CD4-positive, alpha-beta T cell treated with Interleukin-12 subunit alpha and Interleukin-12 subunit beta, for 1 hour (primary cell): ENCODE data around the gene STK35.

Experiments used
- DNase-seq: peaks from one replicate; pipeline ENCODE4 v3.0.0-alpha.2; 2020

Gene STK35

DNA sequence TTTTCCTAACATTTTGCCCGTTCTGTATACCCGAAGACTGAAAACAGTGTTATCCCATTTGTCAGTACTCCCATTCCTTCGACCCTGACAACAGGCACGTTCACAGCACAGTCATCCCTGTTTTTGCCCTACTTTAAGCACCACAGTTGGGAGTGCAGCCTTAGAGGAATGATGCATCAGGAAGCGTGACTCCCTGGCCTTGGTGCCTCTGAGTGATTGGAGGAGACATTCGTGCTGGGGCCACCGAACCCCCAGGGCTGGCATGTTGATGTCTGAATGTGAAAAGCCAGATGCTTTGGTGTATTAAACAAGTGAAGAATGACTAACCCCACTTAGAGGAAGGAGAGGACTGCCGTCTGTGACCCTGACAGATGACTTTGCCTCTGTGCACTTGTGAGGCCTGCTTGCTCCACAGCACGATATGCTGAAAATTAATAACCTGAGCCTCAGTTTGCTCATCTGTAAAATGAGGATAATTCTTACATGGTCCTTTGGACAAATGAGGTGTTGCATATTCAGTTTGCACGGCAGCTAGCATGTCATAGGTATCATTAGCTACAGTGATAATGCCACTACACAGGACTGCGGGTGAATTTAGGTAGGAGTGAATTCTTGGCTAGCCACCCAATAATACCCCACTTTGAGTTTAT, 36.0 kb downstream of the STK35 start:
- DNase-seq, result no peak

GRCh38 chr20:2138396-2138795, 36.8 kb downstream of the STK35 start:
- DNase-seq, result no peak

DNA sequence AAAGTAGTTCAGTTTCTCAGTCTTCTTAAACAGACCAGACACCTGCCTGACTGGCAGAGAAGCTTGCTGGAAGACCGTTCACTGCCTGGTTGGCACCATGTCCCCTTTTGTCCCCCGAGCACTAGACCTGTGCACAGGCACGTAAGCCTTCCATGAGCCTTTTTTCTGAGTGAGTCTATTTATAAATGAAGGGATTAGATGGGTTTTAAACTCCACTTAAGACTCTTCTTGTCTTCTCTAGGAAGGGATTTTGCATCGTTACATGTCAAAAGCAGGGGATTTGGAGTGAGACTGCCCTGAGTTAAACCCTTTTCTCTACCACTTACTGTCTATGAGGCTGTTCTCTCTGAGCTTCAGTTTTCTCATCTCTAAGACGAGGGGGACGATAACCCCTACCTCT, 37.6 kb downstream of the STK35 start:
- no peak for DNase-seq

DNA sequence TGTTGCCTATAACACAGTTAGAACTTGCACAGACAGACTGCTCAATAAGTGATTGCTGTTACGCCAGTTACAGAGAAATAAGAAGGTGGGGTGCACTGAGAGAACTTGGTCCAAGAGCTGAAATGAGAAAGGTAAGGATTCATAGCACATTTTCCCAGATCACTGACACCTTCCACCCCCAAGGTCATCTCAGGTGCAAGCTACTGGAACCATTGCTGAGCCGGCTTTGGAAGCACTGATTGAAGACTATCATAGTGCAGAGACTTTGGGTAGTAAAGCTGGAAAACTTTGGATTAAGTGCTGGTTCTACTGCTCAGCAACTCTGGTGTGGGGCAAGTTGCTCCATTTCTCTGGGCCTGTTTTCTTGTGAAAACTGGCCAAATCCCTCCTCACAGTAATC, 38.1 kb downstream of the STK35 start:
- no peak for DNase-seq

DNA sequence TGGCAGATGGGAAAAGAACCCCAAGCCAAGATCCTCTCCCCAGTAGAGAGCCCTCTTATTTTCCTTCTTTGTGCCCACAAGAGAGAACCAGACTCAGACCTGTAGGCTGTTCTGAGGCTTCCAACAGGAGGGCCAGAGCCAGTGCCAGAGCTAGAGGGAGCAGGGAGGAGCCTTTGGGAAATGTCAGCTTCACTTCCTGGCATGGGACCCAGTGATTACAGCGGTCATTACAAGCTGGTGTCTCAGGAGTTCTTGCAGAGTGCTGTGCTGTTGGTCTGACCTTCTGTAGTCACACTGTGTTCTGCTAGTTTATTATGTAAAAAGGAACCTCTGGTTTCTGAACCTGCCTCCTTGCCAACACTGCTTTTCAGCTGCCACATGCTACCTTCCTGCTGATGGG, 38.9 kb downstream of the STK35 start:
- no peak for DNase-seq

- no peak for DNase-seq
These were observed 40.3 kb downstream of the STK35 start for GRCh38 chr20:2141600-2142575.

- no peak for DNase-seq
These were observed 41.0 kb downstream of the STK35 start for GRCh38 chr20:2142649-2143048.

GRCh38 chr20:2143594-2143993, 42.0 kb downstream of the STK35 start:
- DNase-seq, result no peak

- no peak for DNase-seq
These were observed 43.2 kb downstream of the STK35 start for GRCh38 chr20:2144850-2145249.

- no peak for DNase-seq
These were observed 43.7 kb downstream of the STK35 start for GRCh38 chr20:2145376-2145775.

DNA sequence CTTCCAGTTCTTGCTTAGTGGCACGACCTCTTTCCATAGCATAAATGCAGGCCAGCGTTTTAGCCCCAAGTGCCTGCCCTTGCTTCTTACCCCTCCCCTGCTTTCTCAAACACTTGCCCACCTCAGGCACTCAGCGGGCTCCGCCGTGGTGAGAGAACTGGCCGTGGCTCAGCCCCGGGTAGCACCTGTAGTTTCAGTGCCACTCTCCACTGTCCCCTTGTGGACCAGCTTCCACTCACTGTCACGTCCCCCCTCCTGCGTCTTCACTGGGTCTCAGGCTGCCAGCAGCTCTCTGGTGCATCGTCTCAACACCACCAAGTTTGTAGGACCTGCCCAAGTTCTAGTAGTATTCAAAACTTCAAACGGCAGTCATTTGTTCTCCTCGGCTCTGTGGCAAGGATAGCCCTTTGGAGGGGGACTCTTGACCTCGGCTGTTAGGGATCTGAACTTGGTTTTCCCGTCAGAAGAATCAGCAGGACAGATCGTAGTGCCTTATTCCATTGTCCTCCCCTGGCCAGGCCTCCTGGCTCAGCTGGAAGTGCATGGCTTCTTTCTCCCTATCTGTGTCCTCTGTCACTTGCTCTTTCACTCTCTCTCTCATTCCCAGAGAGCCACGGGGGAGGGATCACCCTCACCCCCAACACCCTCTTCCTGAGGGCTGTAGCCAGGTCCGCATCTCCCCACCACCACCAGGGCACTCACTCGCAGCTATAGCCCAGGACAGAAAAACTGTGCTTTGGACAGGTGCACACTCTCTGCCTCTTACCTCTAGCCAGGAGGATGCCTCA, 44.6 kb downstream of the STK35 start:
- DNase-seq, result no peak

GRCh38 chr20:2149507-2149906, 47.9 kb downstream of the STK35 start:
- DNase-seq, result no peak

DNA sequence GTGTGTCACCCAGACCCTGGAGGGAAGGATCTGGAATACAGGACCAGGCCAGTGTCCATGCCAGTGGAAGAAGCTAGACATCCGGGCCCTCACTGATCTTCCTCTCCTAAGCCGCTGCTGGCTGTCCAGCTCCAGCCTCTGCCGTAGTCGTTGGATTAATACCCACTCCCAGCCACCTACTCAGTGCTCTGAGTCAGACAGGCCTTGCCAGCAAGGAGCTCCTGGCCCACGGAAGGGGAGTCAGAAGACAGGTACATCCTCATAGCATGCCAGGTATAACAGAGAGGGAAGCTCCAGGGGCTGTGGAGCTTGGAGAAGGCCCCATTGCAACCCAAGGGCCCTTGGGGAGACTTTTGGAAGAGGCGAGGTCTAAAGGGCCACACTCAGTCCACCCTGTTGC, 49.0 kb downstream of the STK35 start:
- DNase-seq, result no peak

DNA sequence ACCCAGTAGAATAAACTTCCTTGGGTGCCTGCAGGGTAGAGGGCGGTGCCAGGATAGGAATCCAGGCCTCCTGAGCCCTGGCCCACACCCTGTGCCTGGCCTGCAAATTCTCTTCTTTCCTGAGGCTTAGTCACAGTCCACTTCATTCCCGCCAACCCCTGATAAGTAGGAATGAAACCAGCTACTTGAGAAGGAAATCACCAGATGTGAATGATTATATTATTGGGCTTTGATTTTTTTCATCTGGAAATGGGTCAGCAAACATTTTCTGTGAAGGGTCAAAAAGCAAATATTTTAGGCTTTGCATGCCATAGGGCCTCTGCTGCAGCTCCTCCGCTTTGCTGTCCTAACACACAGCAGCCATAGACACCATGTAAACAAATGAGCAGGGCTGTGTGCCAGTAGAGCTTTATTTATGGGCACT, 50.2 kb downstream of the STK35 start:
- DNase-seq, result no peak

DNA sequence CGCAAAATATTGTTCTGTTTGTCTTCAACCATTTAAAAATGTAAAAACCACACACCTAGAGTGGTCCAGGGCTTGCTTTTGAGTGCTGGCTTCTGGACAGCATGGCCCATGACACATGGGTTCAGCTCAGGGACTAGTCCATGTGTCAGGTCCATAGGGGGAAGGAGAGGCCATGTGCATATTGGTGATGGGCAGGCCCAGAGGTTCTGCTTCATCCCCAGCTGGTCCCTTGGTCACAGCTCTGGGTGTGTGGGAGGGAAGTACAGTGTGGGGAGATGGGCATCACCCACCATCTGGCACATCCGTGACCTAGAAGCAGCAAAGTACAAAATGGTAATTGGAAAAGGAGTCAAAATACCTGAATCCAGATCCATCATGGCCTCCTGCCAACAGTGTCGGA, 50.7 kb downstream of the STK35 start:
- no peak for DNase-seq

DNA sequence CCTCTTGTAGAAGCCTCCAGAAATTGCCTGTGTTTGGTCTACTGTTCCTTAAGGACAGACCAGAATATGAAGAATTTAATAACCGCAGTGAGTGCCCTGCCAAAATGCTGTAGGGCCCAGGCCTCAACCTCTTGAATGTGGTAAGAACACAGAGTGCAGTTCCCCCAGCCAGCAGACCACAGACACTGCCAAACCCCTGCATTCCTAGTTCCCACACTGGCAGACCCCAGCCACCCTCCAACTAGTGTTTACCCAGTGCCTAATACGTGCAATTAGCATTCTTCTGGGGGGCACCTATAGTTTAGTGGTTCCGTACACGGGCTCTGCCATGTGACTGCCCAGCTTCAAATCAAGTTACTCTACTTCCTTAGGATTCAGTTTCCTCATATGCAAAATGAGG, 51.7 kb downstream of the STK35 start:
- DNase-seq, result no peak

- DNase-seq, result no peak
These were observed 54.6 kb downstream of the STK35 start for GRCh38 chr20:2156224-2156623.

- no peak for DNase-seq
These were observed 55.3 kb downstream of the STK35 start for GRCh38 chr20:2156666-2157624.

DNA sequence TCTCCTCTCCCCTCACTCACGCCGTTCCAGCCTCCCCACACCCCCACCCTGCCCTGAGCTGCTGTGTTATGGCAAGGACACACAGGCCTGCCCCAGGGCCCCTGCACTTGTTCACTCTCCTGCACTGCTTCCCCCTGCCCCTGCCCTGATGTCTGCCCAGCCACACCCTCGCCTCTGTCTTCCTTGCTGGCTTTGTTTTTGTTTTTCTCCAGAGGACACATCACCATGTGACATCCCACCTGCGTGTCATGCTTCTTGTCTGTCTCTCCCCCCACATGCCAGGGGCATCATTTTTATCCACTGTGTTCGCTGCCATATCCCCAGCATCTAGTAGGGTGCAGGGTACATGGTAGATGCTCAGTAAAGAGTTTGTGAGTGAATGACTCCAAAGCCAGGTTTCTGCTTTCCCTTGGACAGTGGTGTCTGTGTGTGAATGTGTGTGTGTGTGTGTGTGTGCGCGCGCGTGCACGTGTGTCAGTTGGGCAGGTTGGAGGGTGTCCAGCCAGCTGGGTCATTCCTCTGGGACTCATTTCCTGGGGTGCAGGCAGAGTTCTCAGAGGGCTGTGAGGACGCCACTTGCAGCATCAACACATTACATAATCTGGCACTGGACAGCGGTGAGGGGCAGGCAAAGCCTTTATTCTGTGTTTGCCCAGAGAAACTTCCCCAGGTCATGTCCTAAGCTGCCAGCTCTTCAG, 60.6 kb downstream of the STK35 start:
- DNase-seq, result no peak

GRCh38 chr20:2162823-2163166, 61.2 kb downstream of the STK35 start:
- no peak for DNase-seq

DNA sequence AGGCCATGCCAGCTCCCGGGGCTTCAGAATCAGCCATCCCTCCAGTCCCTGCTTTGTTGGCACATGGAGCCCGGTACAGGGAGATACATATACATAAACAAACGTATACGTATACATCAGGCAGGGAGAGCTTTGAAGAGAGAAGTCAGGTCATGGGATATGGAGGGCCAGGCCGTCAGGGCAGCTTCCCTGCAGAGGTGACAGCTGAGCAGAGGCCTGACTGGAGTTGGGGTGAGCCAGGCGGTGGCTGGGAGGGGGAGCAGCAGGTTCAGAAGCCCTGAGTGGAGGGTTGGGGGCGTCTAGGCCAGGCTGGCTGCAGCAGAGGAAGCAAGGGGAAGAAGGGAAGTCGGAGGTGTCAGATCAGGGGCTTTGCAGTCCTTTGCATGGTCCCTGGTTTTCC, 61.7 kb downstream of the STK35 start:
- no peak for DNase-seq

DNA sequence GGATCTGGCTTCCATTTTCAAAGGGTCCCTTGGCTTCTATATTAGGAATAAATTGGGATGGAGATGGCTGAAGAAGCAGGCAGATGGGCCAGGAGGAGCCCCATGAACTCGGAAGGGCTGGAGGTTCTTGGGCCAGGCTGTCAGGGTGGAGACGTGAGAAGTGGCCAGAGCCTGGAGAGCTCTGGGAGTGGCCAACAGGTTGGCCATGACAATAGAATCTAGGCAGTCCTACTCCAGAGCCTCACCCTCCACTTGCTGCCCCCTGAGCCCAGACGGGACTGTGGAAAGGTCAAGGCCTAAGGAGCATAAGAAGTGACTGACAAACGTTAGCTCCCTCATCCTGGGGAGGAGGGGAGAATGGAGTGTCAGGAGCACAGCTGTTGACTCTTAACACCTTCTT, 62.1 kb downstream of the STK35 start:
- no peak for DNase-seq
